Natural killer cell (primary cell): ENCODE data around the gene ERC1. TPM values are rescaled to one million over a fixed set of nuclear protein-coding genes. Genes with fewer than 3 reads are reported as not detected.
"Not testable (repeated sequence)": the region's sequence is repeated elsewhere in the genome, so short reads cannot be mapped to it uniquely, and the experiment has no call there.

Experiments
- ATAC-seq, 3 donors: fragments of 150-1000 bp in 2 of 3; fragments of 200-7000 bp in 1 of 3; cut with Tn5 transposase; 1 replicate in 1 of 3; 2 replicates in 2 of 3; pipeline ENCODE4 v1.10.0; 2021; ENCODE audit warnings: mild to moderate bottlenecking in 2 of 3, moderate library complexity in 2 of 3
- DNase-seq, 2 donors: peaks; one replicate each; pipeline versions ENCODE4 v3.0.0 to v3.0.0-alpha.2; 2013 to 2021; ENCODE audit warnings: mixed read lengths in 1 of 2
- H3K27ac ChIP-seq: one replicate; pipeline ENCODE4 v1.5.1; 2013; ENCODE audit warnings: mild to moderate bottlenecking, low read length
- H3K27me3 ChIP-seq: one replicate; pipeline ENCODE4 v1.6.1; 2013; ENCODE audit warnings: low read length; ENCODE audit not compliant: control insufficient read depth, insufficient read depth
- H3K36me3 ChIP-seq: one replicate; pipeline ENCODE4 v1.6.1; 2013; ENCODE audit warnings: low read length; ENCODE audit not compliant: control insufficient read depth, insufficient read depth
- H3K4me1 ChIP-seq: one replicate; pipeline ENCODE4 v1.6.1; 2013; ENCODE audit warnings: low read length; ENCODE audit not compliant: control insufficient read depth, insufficient read depth
- H3K4me3 ChIP-seq: one replicate; pipeline ENCODE4 v1.5.1; 2013; ENCODE audit warnings: low read length
- H3K9me3 ChIP-seq: one replicate; pipeline ENCODE4 v1.6.1; 2013; ENCODE audit warnings: low read length; ENCODE audit not compliant: control insufficient read depth, insufficient read depth
- H3K27ac Mint-ChIP-seq, 2 donors: one replicate each; pipeline ENCODE4 v1.8.0; 2022; ENCODE audit warnings: mild to moderate bottlenecking in 2 of 2, mixed read lengths in 2 of 2, moderate library complexity in 1 of 2
- H3K27me3 Mint-ChIP-seq, 2 donors: one replicate each; pipeline ENCODE4 v1.8.0; 2022; ENCODE audit warnings: low read depth in 2 of 2, mixed read lengths in 2 of 2
- H3K36me3 Mint-ChIP-seq: one replicate; pipeline ENCODE4 v1.8.0; 2022; ENCODE audit warnings: mixed read lengths
- H3K4me1 Mint-ChIP-seq, 2 donors: one replicate each; pipeline ENCODE4 v1.8.0; 2022; ENCODE audit warnings: mixed read lengths in 2 of 2
- H3K4me3 Mint-ChIP-seq: one replicate; pipeline ENCODE4 v1.8.0; 2022; ENCODE audit warnings: mild to moderate bottlenecking, moderate library complexity, mixed read lengths
- H3K9me3 Mint-ChIP-seq, 2 donors: one replicate each; pipeline ENCODE4 v1.8.0; 2022; ENCODE audit warnings: mixed read lengths in 2 of 2
- CTCF ChIP-seq: fragments of 200-600 bp; IDR thresholded peaks from one replicate; pipeline ENCODE4 v1.8.0; 2022; ENCODE audit warnings: antibody characterized with exemption
- WGBS: methylation state at CpG from one replicate; pipeline ENCODE4 v1.1.7; 2013; ENCODE audit warnings: missing lambda C conversion rate; ENCODE audit not compliant: insufficient coverage; 5-methylcytosine and 5-hydroxymethylcytosine counted together
- intact Hi-C: fragments of 100-400 bp; cut with micrococcal nuclease; formaldehyde crosslinking; loops from one replicate; pipeline ENCODE4 v1.14.2; 2022
- total RNA-seq, 4 donors: library from RNA; stranded (reverse); fragments of 120-200 nt in 1 of 4; gene quantifications; one replicate each; pipeline versions ENCODE4 v1.2.3 to v1.2.4, GENCODE V29; 2013 to 2022

Gene ERC1
- total RNA-seq, 3 donors from 2014 or later (not counting 1 experiment from before 2014, with no cell fraction given): 43.5 to 54.0 (median 44.9) TPM

- no peaks in the 10 kb centered on the region for H3K27me3 ChIP-seq
- H3K9me3 ChIP-seq: no peaks in the 10 kb centered on the region
- H3K4me1 Mint-ChIP-seq: peaks cover 12% of the 10 kb centered on the region in 2 donors
- DNase-seq (no peak), ATAC-seq (no peak)
- no peaks in the 10 kb centered on the region for H3K27me3 Mint-ChIP-seq
- no peak for TF ChIP-seq CTCF
- H3K9me3 Mint-ChIP-seq: no peaks in the 10 kb centered on the region
- H3K4me3 Mint-ChIP-seq: no peak overlapping the region
- 62% methylated on average over 3 of the region's 4 CpGs for WGBS
- no peaks in the 10 kb centered on the region for H3K4me1 ChIP-seq
- H3K27ac ChIP-seq: no peak overlapping the region
- no peaks in the 10 kb centered on the region for H3K36me3 ChIP-seq
- H3K36me3 Mint-ChIP-seq: no peaks in the 10 kb centered on the region
- H3K27ac Mint-ChIP-seq: no peak overlapping the region
- no peak overlapping the region for H3K4me3 ChIP-seq
- intact Hi-C loops: no loop called here
These were observed 59.2 kb downstream of the ERC1 start for GRCh38 chr12:1050059-1050707.

GRCh38 chr12:1051672-1052071 is 60.6 kb downstream of the ERC1 start:
- intact Hi-C loops, H3K27me3 Mint-ChIP-seq, H3K4me3 ChIP-seq, H3K36me3 ChIP-seq, H3K27ac Mint-ChIP-seq, H3K4me3 Mint-ChIP-seq, H3K36me3 Mint-ChIP-seq, ATAC-seq, DNase-seq, H3K4me1 ChIP-seq, H3K9me3 ChIP-seq, H3K9me3 Mint-ChIP-seq, H3K27me3 ChIP-seq, H3K27ac ChIP-seq: not testable (repeated sequence)
- peaks cover 12% of the 10 kb centered on the region in 2 donors for H3K4me1 Mint-ChIP-seq
- 89% methylated on average over 6 of the region's 8 CpGs for WGBS

- no peaks in the 10 kb centered on the region for H3K9me3 ChIP-seq
- ATAC-seq (no peak), DNase-seq (no peak)
- Mint-ChIP-seq H3K9me3 (no peaks in the 10 kb centered on the region), H3K27me3 (no peaks in the 10 kb centered on the region), H3K27ac (no peak overlapping the region), H3K36me3 (no peaks in the 10 kb centered on the region), H3K4me3 (no peak overlapping the region), H3K4me1 (peaks cover 4 to 6% of the 10 kb centered on the region in 2 donors)
- no peak overlapping the region for H3K27ac ChIP-seq
- H3K27me3 ChIP-seq: no peaks in the 10 kb centered on the region
- no peak overlapping the region for H3K4me3 ChIP-seq
- TF ChIP-seq CTCF: no peak
- H3K4me1 ChIP-seq: no peaks in the 10 kb centered on the region
- intact Hi-C loops: no loop called here
- no peaks in the 10 kb centered on the region for H3K36me3 ChIP-seq
These were observed 62.7 kb downstream of the ERC1 start for GRCh38 chr12:1053690-1054089.

GRCh38 chr12:1054117-1054870 is 63.3 kb downstream of the ERC1 start:
- ATAC-seq: no peak
- no peak overlapping the region for H3K27ac ChIP-seq
- Mint-ChIP-seq H3K27ac (no peak overlapping the region), H3K9me3 (no peaks in the 10 kb centered on the region), H3K27me3 (no peaks in the 10 kb centered on the region), H3K4me3 (no peak overlapping the region), H3K4me1 (peaks cover 1 to 8% of the 10 kb centered on the region in 2 donors), H3K36me3 (no peaks in the 10 kb centered on the region)
- no peaks in the 10 kb centered on the region for H3K9me3 ChIP-seq
- no peaks in the 10 kb centered on the region for H3K36me3 ChIP-seq
- no peak overlapping the region for H3K4me3 ChIP-seq
- H3K27me3 ChIP-seq: no peaks in the 10 kb centered on the region
- WGBS: 95% methylated on average over 3 of the region's 6 CpGs
- no peak for DNase-seq
- H3K4me1 ChIP-seq: no peaks in the 10 kb centered on the region
- intact Hi-C loops: no loop called here
- TF ChIP-seq CTCF: no peak
